Neutrophil (primary cell): ENCODE data around the gene SON.
"Not testable (repeated sequence)": the region's sequence is repeated elsewhere in the genome, so short reads cannot be mapped to it uniquely, and the experiment has no call there.

Experiments
- H3K27ac ChIP-seq: fragments of 200-600 bp; sonication (generic); 2 replicates; pipeline ENCODE4 v1.5.1; 2016; ENCODE audit warnings: mild to moderate bottlenecking, moderate library complexity
- H3K27me3 ChIP-seq: fragments of 200-600 bp; sonication (generic); 2 replicates; pipeline ENCODE4 v1.6.0; 2016; ENCODE audit warnings: mild to moderate bottlenecking
- H3K36me3 ChIP-seq: fragments of 200-600 bp; sonication (generic); 2 replicates; pipeline ENCODE4 v1.5.1; 2017
- H3K4me1 ChIP-seq, 2 experiments: fragments of 200-600 bp in 1 of 2; sonication (generic) in 1 of 2; 1 replicate in 1 of 2; 2 replicates in 1 of 2; pipeline versions ENCODE4 v1.5.1 to v1.6.1; 2013 to 2016; ENCODE audit warnings: low read depth in 1 of 2, low read length in 1 of 2, mild to moderate bottlenecking in 1 of 2, moderate library complexity in 1 of 2; ENCODE audit not compliant: control insufficient read depth in 1 of 2, insufficient read depth in 1 of 2
- H3K4me3 ChIP-seq, 2 experiments: fragments of 200-600 bp in 1 of 2; sonication (generic) in 1 of 2; 1 replicate in 1 of 2; 2 replicates in 1 of 2; pipeline ENCODE4 v1.5.1; 2013 to 2016; ENCODE audit warnings: low read depth in 1 of 2, low read length in 1 of 2, mild to moderate bottlenecking in 1 of 2, moderate library complexity in 1 of 2
- H3K9me3 ChIP-seq: fragments of 200-600 bp; sonication (generic); 2 replicates; pipeline ENCODE4 v1.5.1; 2016
- CTCF ChIP-seq: fragments of 200-600 bp; sonication (generic); IDR thresholded peaks from 2 replicates; pipeline ENCODE4 v1.5.1; 2016; ENCODE audit warnings: antibody characterized with exemption

Gene SON

DNA sequence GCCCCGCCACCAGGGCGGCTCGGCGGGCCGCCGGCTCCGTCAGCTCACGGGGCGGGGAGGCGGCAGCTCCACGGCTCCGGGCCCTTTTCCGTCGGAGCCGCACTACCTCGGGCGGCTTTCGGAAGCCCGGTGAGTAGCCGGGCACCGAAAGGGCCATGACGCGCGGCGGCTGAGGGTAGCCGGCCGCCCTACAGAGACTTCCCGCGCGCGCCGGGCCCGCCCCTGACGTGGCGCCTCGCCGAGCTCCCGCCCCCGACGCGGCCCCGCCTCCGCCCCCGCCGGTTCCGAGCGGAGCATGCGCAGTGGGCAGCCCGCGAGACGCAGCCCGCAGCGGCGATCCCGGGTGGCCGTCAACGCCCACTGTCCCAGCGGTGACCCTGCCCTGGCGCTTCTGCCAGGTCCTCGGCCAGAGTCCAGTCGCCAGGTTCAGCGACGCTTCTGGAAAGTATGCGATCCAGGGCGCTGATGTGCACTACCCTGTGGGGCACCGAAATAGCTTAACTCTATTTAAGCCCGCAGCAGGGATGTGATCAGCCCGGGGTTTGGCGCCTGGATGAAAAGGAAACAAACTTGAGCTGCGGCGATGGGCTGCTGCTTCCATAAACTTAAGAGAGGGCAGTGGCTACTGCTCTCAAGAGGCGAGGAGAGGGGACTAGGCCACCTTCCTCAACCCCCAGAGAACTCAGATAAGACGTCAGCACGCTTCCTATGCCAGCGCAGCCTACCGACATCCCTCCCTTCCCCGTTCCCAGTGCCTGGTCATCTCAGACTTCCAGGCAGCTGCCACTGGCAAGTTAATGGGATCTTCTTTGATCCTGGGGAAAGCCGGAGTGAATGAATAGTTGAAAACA is 45.9 kb downstream of the SON start, which contains the start of gene DONSON:
Gene DONSON, minus strand, starts transcription at position 200 of the 851 bp plus-strand sequence. Its CDS starts 43 bp downstream, at position 157.
- H3K9me3 ChIP-seq = no peaks in the 10 kb centered on the region
- peak within 1 kb of the TSS; percentile 82 to 94 for H3K4me3 ChIP-seq
- H3K27ac ChIP-seq = peak within 1 kb of the TSS; percentile 74
- peaks cover 6% of the 10 kb centered on the region for H3K27me3 ChIP-seq
- H3K4me1 ChIP-seq = peaks cover 13 to 18% of the 10 kb centered on the region in 2 experiments
- no peak for TF ChIP-seq CTCF
- H3K36me3 ChIP-seq = peaks cover 4% of the 10 kb centered on the region

DNA sequence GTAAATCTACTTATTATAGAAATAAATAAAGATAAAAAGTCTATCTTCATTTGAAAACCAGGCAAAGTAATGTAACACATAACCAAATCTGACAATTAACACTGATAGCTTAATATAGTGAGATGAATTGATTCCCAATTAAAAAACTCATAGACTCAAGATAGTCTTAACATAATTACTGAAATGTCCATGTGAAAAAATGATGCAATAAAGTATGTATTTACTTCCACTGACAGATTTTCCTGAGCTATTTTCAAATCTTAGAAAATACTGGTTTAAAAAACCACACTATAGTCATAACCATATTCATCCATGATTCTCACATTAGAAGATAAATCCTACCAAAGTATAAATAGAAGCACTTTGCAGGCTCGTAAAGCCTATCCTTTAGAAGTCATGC is 55.2 kb downstream of the SON start:
- H3K4me1 ChIP-seq = no peaks in the 10 kb centered on the region
- no peak for TF ChIP-seq CTCF
- peaks cover 82% of the 10 kb centered on the region for H3K36me3 ChIP-seq

DNA sequence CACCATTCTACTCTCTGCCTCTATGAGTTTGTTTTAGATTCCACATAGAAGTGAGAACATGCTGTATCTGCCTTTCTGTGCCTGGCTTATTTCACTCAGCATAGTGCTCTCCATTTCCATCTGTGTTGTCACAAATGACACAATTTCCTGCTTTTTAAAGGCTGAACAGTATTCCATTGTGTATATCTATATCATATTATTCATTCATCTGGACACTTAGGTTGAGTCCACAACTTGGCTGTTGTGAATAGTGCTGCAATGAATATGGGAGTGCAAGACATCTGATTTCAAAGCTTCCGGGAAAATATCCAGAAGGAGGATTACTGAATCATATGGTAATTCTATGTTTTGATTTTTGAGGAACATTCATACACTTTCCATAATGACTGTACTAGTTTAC is 65.7 kb downstream of the SON start:
- no peaks in the 10 kb centered on the region for H3K4me1 ChIP-seq
- H3K36me3 ChIP-seq = peaks cover 57% of the 10 kb centered on the region
- no peak overlapping the region for H3K4me3 ChIP-seq
- H3K27ac ChIP-seq = no peak overlapping the region
- no peak for TF ChIP-seq CTCF
- H3K27me3 ChIP-seq = no peaks in the 10 kb centered on the region
- no peaks in the 10 kb centered on the region for H3K9me3 ChIP-seq

More for the DNA sequence above, 55.2 kb downstream of the SON start:
- no peaks in the 10 kb centered on the region for H3K9me3 ChIP-seq
- no peak overlapping the region for H3K27ac ChIP-seq
- no peaks in the 10 kb centered on the region for H3K27me3 ChIP-seq
- H3K4me3 ChIP-seq = no peak overlapping the region

DNA sequence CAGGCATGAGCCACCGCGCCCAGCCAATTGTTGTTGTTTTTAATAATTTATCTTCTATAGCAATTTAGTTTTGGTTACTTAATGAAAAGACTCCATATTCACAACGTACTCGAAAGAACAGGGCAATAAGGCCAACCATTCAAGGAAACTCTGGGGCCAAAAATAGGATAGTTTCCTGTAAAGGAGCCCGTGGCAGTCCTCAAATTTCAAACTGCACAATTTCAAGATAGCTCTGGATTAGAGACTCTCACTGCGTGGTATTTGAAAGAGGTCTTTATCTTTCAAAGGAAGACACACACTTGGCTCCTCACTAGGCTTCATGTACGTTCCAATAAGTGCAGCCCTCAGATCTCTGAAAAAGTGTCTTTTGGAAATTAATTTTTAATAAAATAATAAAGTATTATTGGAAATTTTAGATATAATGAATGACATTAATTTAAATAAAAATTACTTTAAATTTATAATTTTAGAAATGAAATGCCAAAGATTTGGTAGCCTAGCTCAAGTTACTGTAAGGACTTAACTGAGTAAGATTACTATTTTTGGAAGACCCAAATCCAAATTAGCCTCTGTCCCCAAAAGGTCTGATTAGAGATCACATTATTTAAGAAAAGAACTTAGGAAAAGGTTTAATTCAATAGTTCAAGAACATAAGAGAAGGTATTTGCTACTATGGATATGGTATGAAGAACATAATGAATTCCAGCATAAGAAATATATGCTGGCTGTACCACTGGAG is 68.3 kb downstream of the SON start:
- H3K4me1 ChIP-seq = no peaks in the 10 kb centered on the region
- no peak for TF ChIP-seq CTCF
- peaks cover 71% of the 10 kb centered on the region for H3K36me3 ChIP-seq
- no peaks in the 10 kb centered on the region for H3K9me3 ChIP-seq
- H3K4me3 ChIP-seq = no peak overlapping the region
- H3K27ac ChIP-seq = no peak overlapping the region
- H3K27me3 ChIP-seq = no peaks in the 10 kb centered on the region

DNA sequence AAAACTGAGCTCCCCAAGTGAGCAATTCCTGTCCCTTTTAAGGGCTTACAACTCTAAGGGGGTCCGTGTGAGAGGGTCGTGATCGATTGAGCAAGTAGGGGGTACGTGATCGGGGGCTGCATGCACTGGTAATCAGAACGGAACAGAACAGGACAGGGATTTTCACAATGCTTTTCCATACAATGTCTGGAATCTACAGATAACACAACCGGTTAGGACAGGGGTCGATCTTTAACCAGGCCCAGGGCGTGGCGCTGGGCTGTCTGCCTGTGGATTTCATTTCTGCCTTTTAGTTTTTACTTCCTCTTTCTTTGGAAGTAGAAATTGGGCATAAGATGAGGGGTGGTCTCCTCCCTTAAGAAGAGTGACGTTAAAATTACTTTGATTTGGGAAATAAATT is 74.7 kb downstream of the SON start:
- not testable (repeated sequence) for H3K27ac ChIP-seq, H3K27me3 ChIP-seq, H3K4me3 ChIP-seq, H3K9me3 ChIP-seq
- Histone ChIP-seq H3K4me1 (peaks cover 8 to 13% of the 10 kb centered on the region in 2 experiments), H3K36me3 (peaks cover 50% of the 10 kb centered on the region)

GRCh38 chr21:33618407-33618806 is 75.6 kb downstream of the SON start:
- Histone ChIP-seq H3K9me3 (no peaks in the 10 kb centered on the region), H3K4me1 (peaks cover 8 to 13% of the 10 kb centered on the region in 2 experiments), H3K27me3 (no peaks in the 10 kb centered on the region), H3K27ac (no peak overlapping the region), H3K4me3 (no peak overlapping the region), H3K36me3 (peaks cover 47% of the 10 kb centered on the region)
- no peak for TF ChIP-seq CTCF
